Gastrocnemius medialis (tissue), 4 donors: ENCODE data around the gene PTPRJ. TPM values are rescaled to one million over a fixed set of nuclear protein-coding genes. Genes with fewer than 3 reads are reported as not detected.

Experiments used
- ATAC-seq, 2 donors: fragments of 150-250 bp; one replicate each; pipeline ENCODE4 v1.9.1; 2016
- DNase-seq, 2 donors: peaks; one replicate each; pipeline ENCODE4 v3.0.0-alpha.2; 2019
- H3K27ac ChIP-seq, 4 donors: fragments of 200-600 bp; sonication (generic); 1 replicate in 1 of 4; 2 replicates in 3 of 4; pipeline ENCODE4 v1.5.1; 2016 to 2018; ENCODE audit warnings: mild to moderate bottlenecking in 2 of 4, moderate library complexity in 1 of 4
- H3K27me3 ChIP-seq, 3 donors: fragments of 200-600 bp; sonication (generic) in 2 of 3; 1 replicate in 1 of 3; 2 replicates in 2 of 3; pipeline versions ENCODE4 v1.5.1 to v1.6.0; 2016 to 2019; ENCODE audit warnings: mild to moderate bottlenecking in 1 of 3, moderate library complexity in 1 of 3
- H3K36me3 ChIP-seq, 2 donors: fragments of 200-600 bp; sonication (generic) in 1 of 2; one replicate each; pipeline ENCODE4 v1.5.1; 2017 to 2018
- H3K4me1 ChIP-seq, 2 donors: fragments of 200-600 bp; sonication (generic) in 1 of 2; one replicate each; pipeline ENCODE4 v1.5.1; 2016 to 2017; ENCODE audit warnings: mild to moderate bottlenecking in 2 of 2
- H3K4me3 ChIP-seq, 4 donors: fragments of 200-600 bp; sonication (generic) in 3 of 4; 1 replicate in 1 of 4; 2 replicates in 3 of 4; pipeline ENCODE4 v1.5.1; 2016 to 2019; ENCODE audit warnings: mild to moderate bottlenecking in 2 of 4
- H3K9me3 ChIP-seq, 3 donors: fragments of 200-600 bp; sonication (generic) in 2 of 3; 1 replicate in 1 of 3; 2 replicates in 2 of 3; pipeline ENCODE4 v1.5.1; 2016 to 2019
- CTCF ChIP-seq, 5 experiments: fragments of 450-650 bp in 3 of 5; fragments of 200-600 bp in 2 of 5; sonication (generic) in 2 of 5; IDR thresholded peaks in 4 of 5; conservative IDR thresholded peaks in 1 of 5; 1 replicate in 4 of 5; 2 replicates in 1 of 5; pipeline ENCODE4 v1.5.1; 2016 to 2019; ENCODE audit warnings: antibody characterized with exemption in 5 of 5, mild to moderate bottlenecking in 3 of 5, moderate library complexity in 3 of 5
- POLR2A ChIP-seq, 2 donors: fragments of 450-650 bp; IDR thresholded peaks; one replicate each; pipeline ENCODE4 v1.6.1; 2017; ENCODE audit warnings: antibody characterized with exemption in 2 of 2, mild to moderate bottlenecking in 2 of 2, moderate library complexity in 2 of 2
- in situ Hi-C, 4 donors: fragments of 200-750 bp; cut with MboI; loops; one replicate each; pipeline versions ENCODE4 v1.15.0 to v1.8.0; 2017; ENCODE audit warnings: low sequenced_read_pairs in 4 of 4
- intact Hi-C: fragments of 100-400 bp; cut with DNase I; formaldehyde crosslinking; loops from one replicate; pipeline ENCODE4 v1.15.1; 2023; ENCODE audit warnings: low total_unique reads
- total RNA-seq, 4 donors: library from RNA; depleted of rRNA; stranded (reverse); fragments of >200 nt; gene quantifications; one replicate each; pipeline versions ENCODE4 v1.1.0 to v1.2.3, GENCODE V29; 2016

Gene PTPRJ
- total RNA-seq, 4 donors from 2014 or later, result 5.4 to 9.0 (median 5.6) TPM

- Histone ChIP-seq H3K4me3 (peak overlapping the region; percentile 67 to 93 (median 72)), H3K36me3 (no peaks in the 10 kb centered on the region), H3K27ac (peak overlapping the region; percentile 39 to 74 (median 71)), H3K27me3 (peaks cover 0 to 3% (median 0%) of the 10 kb centered on the region in 3 donors), H3K4me1 (peaks cover 8 to 12% of the 10 kb centered on the region in 2 donors), H3K9me3 (no peaks in the 10 kb centered on the region)
- DNase-seq, result no peak
- intact Hi-C loops (loop anchor here (2.0 kb wide), 1 partner anchor 99 kb away; no protein-coding TSS in a partner anchor), in situ Hi-C loops (no loop called here)
- no peak for TF ChIP-seq POLR2A (IDR thresholded peaks at IDR 0.05)
- TF ChIP-seq CTCF (IDR thresholded peaks at IDR 0.05 in 4 of 5, conservative IDR thresholded peaks at IDR 0.05 in 1 of 5), result no peak
- no peak for ATAC-seq
Measured at GRCh38 chr11:47981667-47982404, 1.5 kb downstream of the PTPRJ start.

- H3K4me3 ChIP-seq, result no peak overlapping the region
- no peak for TF ChIP-seq POLR2A (IDR thresholded peaks at IDR 0.05)
- no peak for TF ChIP-seq CTCF (IDR thresholded peaks at IDR 0.05 in 4 of 5, conservative IDR thresholded peaks at IDR 0.05 in 1 of 5)
- in situ Hi-C loops (no loop called here), intact Hi-C loops (no loop called here)
- H3K9me3 ChIP-seq, result no peaks in the 10 kb centered on the region
- no peak for ATAC-seq
- H3K27ac ChIP-seq, result no peak overlapping the region
- peaks cover 0 to 3% (median 0%) of the 10 kb centered on the region in 3 donors for H3K27me3 ChIP-seq
- no peak for DNase-seq
- peaks cover 10 to 12% of the 10 kb centered on the region in 2 donors for H3K4me1 ChIP-seq
- no peaks in the 10 kb centered on the region for H3K36me3 ChIP-seq
Measured at GRCh38 chr11:47982616-47983015, 2.3 kb downstream of the PTPRJ start.

DNA sequence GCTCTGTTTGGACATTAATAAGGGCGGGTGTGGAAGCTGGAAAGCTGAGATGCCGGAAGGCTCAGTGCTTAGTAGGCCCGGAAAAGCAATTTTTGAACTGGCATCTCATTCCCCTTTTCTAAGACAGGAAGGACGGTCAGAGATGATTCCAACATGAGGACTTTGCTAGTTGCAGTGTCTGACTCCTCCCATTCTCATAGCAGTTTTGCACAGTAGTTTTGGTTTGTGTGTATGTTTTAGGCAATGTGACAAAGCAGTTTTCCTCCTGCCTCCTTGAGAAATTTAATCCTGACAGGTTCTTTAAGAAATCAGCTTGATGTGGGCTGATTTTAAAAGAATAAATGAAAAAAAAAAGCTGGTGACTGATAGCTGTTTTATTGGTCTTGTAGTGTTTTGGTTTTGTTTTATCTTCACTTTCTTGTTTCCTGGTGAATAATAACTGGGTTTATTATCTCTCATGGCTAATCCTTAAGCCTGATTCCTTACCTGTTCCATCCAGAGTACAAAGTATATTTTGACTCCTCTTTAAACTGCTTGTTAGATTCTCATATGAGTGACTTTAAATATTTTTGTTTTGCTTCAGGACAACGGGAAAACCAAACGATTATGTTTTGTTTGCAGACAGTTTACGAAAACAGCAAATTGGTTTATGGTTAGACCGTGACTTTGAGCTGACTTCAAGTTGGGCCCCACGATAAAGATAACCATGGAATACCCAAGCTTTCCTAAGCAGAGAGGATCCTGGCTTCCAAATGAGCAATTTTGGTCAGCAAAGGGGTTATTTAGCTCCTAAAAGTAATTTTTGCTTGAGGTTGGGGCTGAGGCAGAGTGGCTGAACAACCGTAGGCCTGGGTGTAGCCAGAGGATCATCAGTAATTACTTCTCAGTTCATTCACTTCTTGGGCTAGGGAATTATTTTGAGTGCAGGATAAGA, 3.4 kb downstream of the PTPRJ start:
- intact Hi-C loops, result no loop called here
- TF ChIP-seq CTCF (IDR thresholded peaks at IDR 0.05 in 4 of 5, conservative IDR thresholded peaks at IDR 0.05 in 1 of 5) (no peak), POLR2A (IDR thresholded peaks at IDR 0.05) (no peak)
- H3K4me3 ChIP-seq, result no peak overlapping the region
- peaks cover 12 to 14% of the 10 kb centered on the region in 2 donors for H3K4me1 ChIP-seq
- in situ Hi-C loops, result no loop called here
- no peaks in the 10 kb centered on the region for H3K36me3 ChIP-seq
- H3K9me3 ChIP-seq, result no peaks in the 10 kb centered on the region
- DNase-seq, result no peak
- H3K27ac ChIP-seq, result no peak overlapping the region
- H3K27me3 ChIP-seq, result peaks cover 0 to 3% (median 0%) of the 10 kb centered on the region in 3 donors
- no peak for ATAC-seq

- peaks cover 0 to 3% (median 0%) of the 10 kb centered on the region in 3 donors for H3K27me3 ChIP-seq
- TF ChIP-seq POLR2A (IDR thresholded peaks at IDR 0.05) (no peak), CTCF (IDR thresholded peaks at IDR 0.05 in 4 of 5, conservative IDR thresholded peaks at IDR 0.05 in 1 of 5) (no peak)
- DNase-seq, result no peak
- peaks cover 13 to 22% of the 10 kb centered on the region in 2 donors for H3K4me1 ChIP-seq
- H3K9me3 ChIP-seq, result no peaks in the 10 kb centered on the region
- intact Hi-C loops, result no loop called here
- no peak overlapping the region for H3K27ac ChIP-seq
- in situ Hi-C loops, result no loop called here
- H3K4me3 ChIP-seq, result no peak overlapping the region
- no peak for ATAC-seq
- no peaks in the 10 kb centered on the region for H3K36me3 ChIP-seq
Measured at GRCh38 chr11:47986219-47986618, 5.9 kb downstream of the PTPRJ start.
